ENCODE results near the gene COA4.

- no peak for TF ChIP-seq CTCF (IDR thresholded peaks at IDR 0.05; ENCODE audit: low read depth, low read length, missing input control)
- no peak for TF ChIP-seq RAD21 (IDR thresholded peaks at IDR 0.05)
- TF ChIP-seq ZBTB33 (IDR thresholded peaks at IDR 0.05): no peak
- no peak for TF ChIP-seq EGR1 (IDR thresholded peaks at IDR 0.05; ENCODE audit: low read depth in 2 of 2)
- no peak for TF ChIP-seq YY1 (IDR thresholded peaks at IDR 0.05)
Measured at GRCh38 chr11:73894725-73895335, 18.2 kb upstream of the COA4 start.
